VCaP (cell line): ENCODE results near the gene HKDC1.
"Not testable (repeated sequence)": the region's sequence is repeated elsewhere in the genome, so short reads cannot be mapped to it uniquely, and the experiment has no call there.

Experiments
- H3K27ac ChIP-seq: fragments of 450-650 bp; 2 replicates; pipeline ENCODE4 v1.5.1; 2017
- TF ChIP-seq, protein P1 (sequence below): fragments of 450-650 bp; conservative IDR thresholded peaks from 2 replicates; pipeline ENCODE4 v1.5.1; 2017; ENCODE audit warnings: mild to moderate bottlenecking, moderate library complexity

HKDC1 gene

DNA sequence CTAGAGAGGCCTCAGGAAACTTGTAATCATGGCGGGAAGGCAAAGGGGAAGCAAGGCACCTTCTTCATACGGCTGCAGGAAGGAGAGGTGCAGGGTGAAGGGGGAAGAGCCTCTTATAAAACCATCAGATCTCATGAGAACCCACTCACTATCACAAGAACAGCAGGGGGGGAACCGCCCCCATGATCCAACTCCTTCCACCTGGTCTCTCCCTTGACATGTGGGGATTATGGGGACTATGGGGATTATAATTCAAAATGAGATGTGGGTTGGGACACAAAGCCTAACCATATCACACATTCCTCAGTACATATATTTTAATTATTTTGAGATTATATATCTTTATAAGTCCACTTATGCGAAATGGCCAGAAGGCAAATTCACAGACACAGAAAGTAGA is 67.0 kb downstream of the HKDC1 start:
- TF ChIP-seq, protein P1, sequence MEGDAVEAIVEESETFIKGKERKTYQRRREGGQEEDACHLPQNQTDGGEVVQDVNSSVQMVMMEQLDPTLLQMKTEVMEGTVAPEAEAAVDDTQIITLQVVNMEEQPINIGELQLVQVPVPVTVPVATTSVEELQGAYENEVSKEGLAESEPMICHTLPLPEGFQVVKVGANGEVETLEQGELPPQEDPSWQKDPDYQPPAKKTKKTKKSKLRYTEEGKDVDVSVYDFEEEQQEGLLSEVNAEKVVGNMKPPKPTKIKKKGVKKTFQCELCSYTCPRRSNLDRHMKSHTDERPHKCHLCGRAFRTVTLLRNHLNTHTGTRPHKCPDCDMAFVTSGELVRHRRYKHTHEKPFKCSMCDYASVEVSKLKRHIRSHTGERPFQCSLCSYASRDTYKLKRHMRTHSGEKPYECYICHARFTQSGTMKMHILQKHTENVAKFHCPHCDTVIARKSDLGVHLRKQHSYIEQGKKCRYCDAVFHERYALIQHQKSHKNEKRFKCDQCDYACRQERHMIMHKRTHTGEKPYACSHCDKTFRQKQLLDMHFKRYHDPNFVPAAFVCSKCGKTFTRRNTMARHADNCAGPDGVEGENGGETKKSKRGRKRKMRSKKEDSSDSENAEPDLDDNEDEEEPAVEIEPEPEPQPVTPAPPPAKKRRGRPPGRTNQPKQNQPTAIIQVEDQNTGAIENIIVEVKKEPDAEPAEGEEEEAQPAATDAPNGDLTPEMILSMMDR, result no peak
- no peak overlapping the region for H3K27ac ChIP-seq

DNA sequence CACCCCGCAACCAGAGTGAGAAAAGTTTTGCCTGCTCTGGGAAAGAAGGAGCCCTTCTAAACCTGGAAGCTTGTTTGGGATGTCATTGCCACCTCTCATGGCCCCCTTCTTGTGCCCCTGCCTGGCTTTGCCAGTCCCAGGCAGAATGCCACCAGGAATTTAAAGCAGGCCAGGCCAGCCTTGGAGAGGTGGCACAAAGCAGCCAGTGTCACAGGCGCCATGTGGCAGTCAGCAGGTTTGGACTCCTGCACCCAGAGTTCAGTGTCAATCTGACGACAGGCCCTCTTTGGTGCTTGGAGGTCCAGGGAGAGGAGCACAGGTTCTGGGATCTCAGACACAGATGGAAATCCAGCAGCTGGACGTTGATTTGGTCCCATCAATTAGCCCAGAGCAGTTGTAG is 70.9 kb downstream of the HKDC1 start:
- H3K27ac ChIP-seq, result no peak overlapping the region
- TF ChIP-seq, protein P1, result no peak

DNA sequence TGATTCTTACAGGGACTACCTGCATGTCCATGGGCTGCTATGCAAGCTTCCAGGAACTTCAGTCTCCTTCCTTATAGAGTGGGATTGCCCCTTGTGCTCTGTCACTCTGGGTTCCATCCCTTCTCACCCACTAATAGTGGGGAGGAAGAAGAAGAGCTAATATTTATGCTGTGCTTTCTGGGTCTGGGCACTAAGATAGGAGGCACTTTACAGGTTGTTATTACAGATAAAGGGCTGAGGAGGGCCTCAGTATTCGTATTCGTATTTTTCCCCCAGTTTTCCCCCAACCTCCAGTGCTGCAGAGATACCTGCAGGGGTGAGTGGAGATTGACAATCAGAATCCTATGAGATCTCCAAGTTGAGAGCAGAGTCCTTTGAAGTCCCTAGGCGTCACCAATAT is 72.3 kb downstream of the HKDC1 start:
- H3K27ac ChIP-seq, result no peak overlapping the region
- TF ChIP-seq, protein P1, result no peak

DNA sequence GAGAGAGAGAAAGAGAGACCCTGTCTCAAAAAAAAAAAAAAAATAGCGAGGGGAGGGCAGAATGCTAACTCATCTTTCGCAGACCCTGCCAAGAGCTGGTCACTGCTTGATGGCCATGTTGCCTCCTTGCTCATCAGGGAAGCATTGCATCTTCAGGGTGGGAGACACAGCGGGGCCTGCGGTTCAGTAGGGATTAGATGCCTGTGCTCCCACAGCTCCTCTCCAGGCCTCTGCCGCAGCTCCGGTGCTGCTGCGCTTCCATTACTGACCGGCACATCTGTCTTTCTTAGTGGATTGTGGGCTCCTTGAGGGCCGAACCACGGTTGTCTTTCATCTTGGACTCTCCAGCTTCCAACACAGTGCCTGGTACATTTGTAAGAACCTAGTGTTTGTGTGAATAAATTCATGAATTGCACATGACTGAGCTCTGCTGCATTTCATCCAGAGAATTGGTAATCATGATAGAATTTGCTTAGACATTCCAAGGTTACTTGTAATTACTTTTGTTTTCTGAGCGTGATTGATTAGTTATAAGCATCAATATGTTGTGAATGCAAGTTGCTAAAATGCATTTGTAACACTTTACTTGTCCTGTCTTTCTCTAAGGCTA is 75.0 kb downstream of the HKDC1 start:
- TF ChIP-seq, protein P1, result no peak
- H3K27ac ChIP-seq, result no peak overlapping the region

DNA sequence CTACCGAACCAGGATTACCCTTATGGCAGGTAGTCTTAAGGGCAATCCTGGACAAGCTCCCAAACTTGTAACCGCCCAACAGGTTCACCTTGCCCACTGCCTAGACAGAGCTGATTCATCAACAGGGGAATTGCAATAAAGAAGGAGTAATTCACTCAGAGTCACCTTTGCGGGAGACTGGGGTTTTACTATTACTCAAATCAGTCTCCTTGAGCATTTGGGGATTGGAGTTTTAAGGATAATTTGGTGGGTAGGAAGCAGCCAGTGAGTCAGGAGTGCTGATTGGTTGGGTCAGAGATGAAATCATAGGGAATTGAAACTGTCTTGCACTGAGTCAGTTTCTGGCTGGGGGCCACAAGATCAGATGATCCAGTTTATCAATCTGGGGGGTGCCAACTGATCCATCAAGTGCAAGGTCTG is 83.5 kb downstream of the HKDC1 start:
- TF ChIP-seq, protein P1, result no peak
- H3K27ac ChIP-seq, result no peak overlapping the region

DNA sequence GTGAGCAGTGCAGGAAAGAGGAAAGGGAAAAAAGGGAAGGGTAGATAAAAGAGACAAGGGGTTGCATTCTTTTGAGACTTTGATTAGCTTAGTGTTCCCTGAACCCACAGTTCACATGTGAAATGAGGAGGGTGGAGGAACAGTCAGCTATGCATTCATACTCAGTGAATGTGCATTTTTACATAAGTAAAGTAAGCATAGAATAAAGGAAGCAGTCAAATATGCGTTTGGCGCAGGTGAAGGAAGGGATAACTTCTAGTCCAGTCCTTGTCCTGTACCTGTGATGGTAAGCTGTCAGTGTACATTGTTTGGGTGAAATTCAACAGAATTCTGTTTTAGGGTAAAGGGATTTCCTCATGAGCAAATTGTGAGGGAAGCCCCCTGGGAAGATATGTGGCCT is 86.3 kb downstream of the HKDC1 start:
- H3K27ac ChIP-seq, result no peak overlapping the region
- TF ChIP-seq, protein P1, result no peak

DNA sequence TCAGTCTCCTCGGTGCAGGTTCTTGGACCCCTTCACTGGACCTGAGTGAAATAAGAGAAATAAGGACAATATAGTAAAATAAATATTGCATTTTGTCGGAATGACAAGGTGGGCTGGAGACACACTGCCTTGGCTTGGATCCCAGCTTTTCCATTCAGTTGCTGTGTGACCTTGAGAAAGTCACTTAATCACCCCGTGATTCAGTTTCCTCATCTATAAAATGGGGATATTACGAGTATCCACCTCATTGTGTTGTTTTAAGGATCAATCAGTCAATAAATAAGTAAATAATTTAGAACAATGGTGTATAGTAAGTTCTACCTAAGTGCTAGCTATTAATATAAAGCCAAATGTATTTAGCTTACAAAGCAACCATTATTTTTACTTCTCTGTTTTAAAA is 87.3 kb downstream of the HKDC1 start:
- H3K27ac ChIP-seq, result no peak overlapping the region
- TF ChIP-seq, protein P1, result no peak

DNA sequence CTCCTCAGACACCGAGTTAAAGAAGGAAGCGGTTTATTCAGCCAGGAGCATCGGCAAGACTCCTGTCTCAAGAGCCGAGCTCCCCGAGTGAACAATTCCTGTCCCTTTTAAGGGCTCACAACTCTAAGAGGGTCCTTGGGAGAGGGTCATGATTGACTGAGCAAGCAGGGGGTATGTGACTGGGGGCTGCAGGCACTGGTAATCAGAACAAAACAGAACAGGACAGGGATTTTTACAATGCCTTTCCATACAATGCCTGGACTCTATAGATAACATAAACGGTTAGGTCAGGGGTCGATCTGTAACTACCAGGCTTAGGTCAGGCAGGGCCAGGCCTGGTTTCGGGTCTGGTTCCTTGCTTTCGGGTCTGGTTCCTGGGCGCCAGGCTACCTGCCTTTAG is 88.2 kb downstream of the HKDC1 start:
- H3K27ac ChIP-seq, result not testable (repeated sequence)
